Measurements from ENCODE around the gene RNF145. TPM values are rescaled to one million over a fixed set of nuclear protein-coding genes. Genes with fewer than 3 reads are reported as not detected.

Gene RNF145
- 17.5 and 24.6 TPM in 2 replicates for total RNA-seq (2016; rRNA removed; fragmentation: Illumina TruSeq; extraction: Trizol)
- total RNA-seq (2016; cell fraction: cytosol; rRNA removed; fragmentation: Illumina TruSeq; extraction: Trizol; ENCODE audit: low read depth) = 8.6 and 11.6 TPM in 2 replicates
- total RNA-seq (2016; cell fraction: insoluble cytoplasmic fraction; rRNA removed; fragmentation: Illumina TruSeq; extraction: Trizol) = 16.8 and 25.9 TPM in 2 replicates
- total RNA-seq (2016; cell fraction: membrane; rRNA removed; fragmentation: Illumina TruSeq; extraction: Trizol) = 22.1 and 23.1 TPM in 2 replicates
- total RNA-seq (2016; cell fraction: nucleus; rRNA removed; fragmentation: Illumina TruSeq; extraction: Trizol) = 26.1 and 27.7 TPM in 2 replicates
- polyA plus RNA-seq (2011; rRNA removed) = 21.8 and 24.6 TPM in 2 replicates
- polyA plus RNA-seq (2011; cell fraction: cytosol; rRNA removed) = 7.3 and 15.5 TPM in 2 replicates
- 19.7 and 20.4 TPM in 2 replicates for polyA plus RNA-seq (2011; cell fraction: nucleus; rRNA removed)
- polyA plus RNA-seq (2012) = 22.5 and 23.9 TPM in 2 replicates
- 23.7 and 24.5 TPM in 2 replicates for polyA plus RNA-seq (2016; cell fraction: cytosol; fragmentation: Illumina TruSeq; extraction: Trizol; ENCODE audit: low read depth)
- 17.6 and 19.8 TPM in 2 replicates for polyA plus RNA-seq (2016; cell fraction: insoluble cytoplasmic fraction; fragmentation: Illumina TruSeq; extraction: Trizol; ENCODE audit: low read depth)
- 26.8 and 29.2 TPM in 2 replicates for polyA plus RNA-seq (2016; cell fraction: membrane; fragmentation: Illumina TruSeq; extraction: Trizol; ENCODE audit: low read depth)
- 37.0 and 40.9 TPM in 2 replicates for polyA plus RNA-seq (2016; cell fraction: nucleus; fragmentation: Illumina TruSeq; extraction: Trizol; ENCODE audit: insufficient read depth, low read depth)
- 14.3 and 35.2 TPM in 2 replicates for polyA minus RNA-seq (2011; rRNA and poly(A)+ RNA removed; ENCODE audit: low replicate concordance)
- 9.7 and 12.7 TPM in 2 replicates for polyA minus RNA-seq (2011; cell fraction: cytosol; rRNA and poly(A)+ RNA removed)
- 37.2 and 37.9 TPM in 2 replicates for polyA minus RNA-seq (2011; cell fraction: nucleus; rRNA and poly(A)+ RNA removed)
- Bru-seq, nascent RNA = percentile 89 among the genes with signal in this experiment
- BruChase-seq, experiment 1, labeled RNA remaining after a 6-hour chase = percentile 76 among the genes with signal in this experiment
- BruChase-seq, experiment 2, labeled RNA remaining after a 2-hour chase = percentile 76 among the genes with signal in this experiment
- long read RNA-seq, experiment 1, partial matches to known transcripts = 5 of 6 reads
- long read RNA-seq, experiment 1, other reads (novel, unspliced or antisense) = 1 of 6 reads
- long read RNA-seq, experiment 2, transcript RNF145-202 (11 exons, 3,613 nt) = major isoform, 9 of 55 reads
- long read RNA-seq, experiment 2, partial matches to known transcripts = 40 of 55 reads
- long read RNA-seq, experiment 2, other reads (novel, unspliced or antisense) = 5 of 55 reads

- CTCF ChIA-PET (ENCODE audit: low intra/inter-chr PET ratio, low total read pairs) = no interaction called here
- H3K27me3 ChIP-seq (ENCODE audit: control insufficient read depth in 1 of 2, insufficient read depth in 2 of 2, low read length in 2 of 2) = no peaks in the 10 kb centered on the region; a peak in 1 of 5 replicates
- BruUV-seq (replicated peaks) = TSS peak; percentile 85
- no peaks in the 10 kb centered on the region for H3K36me3 ChIP-seq (replicated peaks in 1 of 2; ENCODE audit: control insufficient read depth in 1 of 2, insufficient read depth in 2 of 2, low read length in 2 of 2)
- no peak for FAIRE-seq
- H3K9me3 ChIP-seq (ENCODE audit: low read length) = no peaks in the 10 kb centered on the region
- peak; percentile 58 for DNase-seq (ENCODE audit: low spot score)
- 0 out of 2 replicates have a peak, but pooled peaks cover 3% of the 10 kb centered on the region for H4K20me1 ChIP-seq (ENCODE audit: insufficient read depth, low read length)
- POLR2A ChIA-PET = no interaction called here
- peak within 1 kb of the TSS; percentile 88 to 94 (median 93) for H3K4me3 ChIP-seq (replicated peaks in 1 of 3; ENCODE audit: insufficient read depth in 1 of 3, low read depth in 2 of 3, low read length in 3 of 3)
- H3K4me2 ChIP-seq (ENCODE audit: low read depth, low read length) = peak within 1 kb of the TSS; percentile 100
- ATAC-seq = peak; percentile 75
- H3K4me1 ChIP-seq (ENCODE audit: insufficient read depth, low read length) = peaks cover 36% of the 10 kb centered on the region
- H3K27ac ChIP-seq (ENCODE audit: extremely low read length, insufficient read depth, low read length) = peak within 1 kb of the TSS; percentile 83
- H3K79me2 ChIP-seq (ENCODE audit: insufficient read depth, low read length) = peaks cover 43% of the 10 kb centered on the region
- 0% methylated on average over 3 of the region's 65 CpGs for WGBS (ENCODE audit: low lambda C conversion rate)
- in situ Hi-C loops (cut with HindIII; ENCODE audit: extremely low pct_ligation_motif_present, low pct_unique_long_range_greater_than_20kb) = no loop called here
- H3K9ac ChIP-seq (ENCODE audit: insufficient read depth, low read depth, low read length) = peak within 1 kb of the TSS; percentile 85
- intact Hi-C loops (cut with micrococcal nuclease; ENCODE audit: unreplicated experiment) = loop anchor here (2.0 to 5.0 kb wide), 3 partner anchors 27 to 1193 kb away; partner anchors contain the start of gene FAM200C
- peak within 1 kb of the TSS; percentile 64 for H2AFZ ChIP-seq (ENCODE audit: low read length)
- TF ChIP-seq KMT2A (CRISPR knock-in tag; IDR thresholded peaks at IDR 0.05) = peak; percentile 70
- TF ChIP-seq EEA1 (CRISPR knock-in tag; IDR thresholded peaks at IDR 0.05; ENCODE audit: borderline replicate concordance) = no peak; the same call in 1 of the 2 replicates
- TF ChIP-seq ELK4 (CRISPR knock-in tag; IDR thresholded peaks at IDR 0.05; ENCODE audit: borderline replicate concordance) = no peak
- no peak; the same call in 1 of the 2 replicates for TF ChIP-seq AKNA (CRISPR knock-in tag; IDR thresholded peaks at IDR 0.05; ENCODE audit: borderline replicate concordance)
- no peak for TF ChIP-seq TEAD2 (CRISPR knock-in tag; IDR thresholded peaks at IDR 0.05)
- peak; percentile 51; the same call in 1 of the 2 replicates for TF ChIP-seq GZF1 (CRISPR knock-in tag; IDR thresholded peaks at IDR 0.05)
- TF ChIP-seq MLX (CRISPR knock-in tag; IDR thresholded peaks at IDR 0.05) = 0 out of 2 replicates have a peak, but pooled peaks have one; percentile 13
- TF ChIP-seq SMAD1 (CRISPR knock-in tag; IDR thresholded peaks at IDR 0.05; ENCODE audit: borderline replicate concordance, low read depth) = peak; percentile 58; the same call in 1 of the 2 replicates
- peak; percentile 50; the same call in 1 of the 2 replicates for TF ChIP-seq SSRP1 (CRISPR knock-in tag; IDR thresholded peaks at IDR 0.05)
These were observed at the start of gene RNF145 for GRCh38 chr5:159209438-159210209. TSS of gene RNF145 (minus strand) at chr5:159209553. CDS start at chr5:159203617, 5,936 bp downstream.

Measured in HepG2 (cell line).